Measurements from ENCODE around the gene MICAL2.

The MICAL2 gene

GRCh38 chr11:12066056-12066798, 44.2 kb upstream of the MICAL2 start:
- no peak overlapping the region for H3K4me3 ChIP-seq (ENCODE audit: low read length)
- peak; percentile 100 for DNase-seq (ENCODE audit: low read depth)
- TF ChIP-seq, protein P1, sequence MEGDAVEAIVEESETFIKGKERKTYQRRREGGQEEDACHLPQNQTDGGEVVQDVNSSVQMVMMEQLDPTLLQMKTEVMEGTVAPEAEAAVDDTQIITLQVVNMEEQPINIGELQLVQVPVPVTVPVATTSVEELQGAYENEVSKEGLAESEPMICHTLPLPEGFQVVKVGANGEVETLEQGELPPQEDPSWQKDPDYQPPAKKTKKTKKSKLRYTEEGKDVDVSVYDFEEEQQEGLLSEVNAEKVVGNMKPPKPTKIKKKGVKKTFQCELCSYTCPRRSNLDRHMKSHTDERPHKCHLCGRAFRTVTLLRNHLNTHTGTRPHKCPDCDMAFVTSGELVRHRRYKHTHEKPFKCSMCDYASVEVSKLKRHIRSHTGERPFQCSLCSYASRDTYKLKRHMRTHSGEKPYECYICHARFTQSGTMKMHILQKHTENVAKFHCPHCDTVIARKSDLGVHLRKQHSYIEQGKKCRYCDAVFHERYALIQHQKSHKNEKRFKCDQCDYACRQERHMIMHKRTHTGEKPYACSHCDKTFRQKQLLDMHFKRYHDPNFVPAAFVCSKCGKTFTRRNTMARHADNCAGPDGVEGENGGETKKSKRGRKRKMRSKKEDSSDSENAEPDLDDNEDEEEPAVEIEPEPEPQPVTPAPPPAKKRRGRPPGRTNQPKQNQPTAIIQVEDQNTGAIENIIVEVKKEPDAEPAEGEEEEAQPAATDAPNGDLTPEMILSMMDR (IDR thresholded peaks at IDR 0.05; ENCODE audit: insufficient read depth, low read depth, low read length, missing control alignments): no peak

GRCh38 chr11:12066799-12067508, 43.4 kb upstream of the MICAL2 start:
- H3K4me3 ChIP-seq (ENCODE audit: low read length): no peak overlapping the region
- TF ChIP-seq, protein P1 (IDR thresholded peaks at IDR 0.05; ENCODE audit: insufficient read depth, low read depth, low read length, missing control alignments): no peak
- DNase-seq (ENCODE audit: low read depth): peak; percentile 79

DNA sequence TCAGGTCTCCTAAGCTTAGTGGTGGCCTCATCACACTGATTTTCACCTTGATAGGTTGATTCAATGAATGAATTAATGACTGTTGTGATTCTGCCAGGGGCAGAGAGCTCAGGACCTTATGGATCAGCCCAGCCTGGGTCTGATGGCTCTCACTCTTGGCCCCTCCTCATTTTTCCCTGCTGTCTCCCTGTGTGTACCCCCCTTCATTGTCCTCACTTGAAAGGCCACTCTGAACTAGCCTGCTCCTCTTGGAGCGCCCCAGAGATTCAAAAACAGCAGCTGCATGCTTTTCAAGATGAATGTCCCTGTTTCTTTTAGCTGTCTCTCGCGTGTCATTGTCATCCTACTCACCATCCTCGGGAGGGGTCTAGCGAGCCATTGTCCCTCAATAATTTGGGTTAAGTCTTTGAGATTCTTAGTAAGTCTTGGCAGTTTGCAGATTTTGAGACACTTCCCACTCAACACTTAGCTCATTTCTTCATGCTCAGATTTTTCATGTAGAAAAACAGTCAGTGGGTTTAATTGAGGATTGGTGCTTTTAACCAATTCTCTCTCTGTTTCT, 42.5 kb upstream of the MICAL2 start:
- TF ChIP-seq, protein P1 (IDR thresholded peaks at IDR 0.05; ENCODE audit: insufficient read depth, low read depth, low read length, missing control alignments): no peak
- no peak overlapping the region for H3K4me3 ChIP-seq (ENCODE audit: low read length)
- DNase-seq (ENCODE audit: low read depth): no peak

- no peak for DNase-seq (ENCODE audit: low read depth)
- TF ChIP-seq, protein P1 (IDR thresholded peaks at IDR 0.05; ENCODE audit: insufficient read depth, low read depth, low read length, missing control alignments): no peak
- H3K4me3 ChIP-seq (ENCODE audit: low read length): no peak overlapping the region
Measured at GRCh38 chr11:12069066-12069676, 41.2 kb upstream of the MICAL2 start.

GRCh38 chr11:12070446-12071267, 39.7 kb upstream of the MICAL2 start:
- TF ChIP-seq, protein P1 (IDR thresholded peaks at IDR 0.05; ENCODE audit: insufficient read depth, low read depth, low read length, missing control alignments): no peak
- no peak overlapping the region for H3K4me3 ChIP-seq (ENCODE audit: low read length)
- DNase-seq (ENCODE audit: low read depth): no peak

- DNase-seq (ENCODE audit: low read depth): no peak
- TF ChIP-seq, protein P1 (IDR thresholded peaks at IDR 0.05; ENCODE audit: insufficient read depth, low read depth, low read length, missing control alignments): no peak
- H3K4me3 ChIP-seq (ENCODE audit: low read length): no peak overlapping the region
Measured at GRCh38 chr11:12071574-12071973, 38.8 kb upstream of the MICAL2 start.

All from epithelial cell of esophagus (primary cell).